ENCODE data around the gene KRTAP10-11.
A peak's percentile ranks its signal among the peaks of the same experiment; 100 is the strongest.
"Not testable (repeated sequence)": the region's sequence is repeated elsewhere in the genome, so short reads cannot be mapped to it uniquely, and the experiment has no call there.

The KRTAP10-11 gene

DNA sequence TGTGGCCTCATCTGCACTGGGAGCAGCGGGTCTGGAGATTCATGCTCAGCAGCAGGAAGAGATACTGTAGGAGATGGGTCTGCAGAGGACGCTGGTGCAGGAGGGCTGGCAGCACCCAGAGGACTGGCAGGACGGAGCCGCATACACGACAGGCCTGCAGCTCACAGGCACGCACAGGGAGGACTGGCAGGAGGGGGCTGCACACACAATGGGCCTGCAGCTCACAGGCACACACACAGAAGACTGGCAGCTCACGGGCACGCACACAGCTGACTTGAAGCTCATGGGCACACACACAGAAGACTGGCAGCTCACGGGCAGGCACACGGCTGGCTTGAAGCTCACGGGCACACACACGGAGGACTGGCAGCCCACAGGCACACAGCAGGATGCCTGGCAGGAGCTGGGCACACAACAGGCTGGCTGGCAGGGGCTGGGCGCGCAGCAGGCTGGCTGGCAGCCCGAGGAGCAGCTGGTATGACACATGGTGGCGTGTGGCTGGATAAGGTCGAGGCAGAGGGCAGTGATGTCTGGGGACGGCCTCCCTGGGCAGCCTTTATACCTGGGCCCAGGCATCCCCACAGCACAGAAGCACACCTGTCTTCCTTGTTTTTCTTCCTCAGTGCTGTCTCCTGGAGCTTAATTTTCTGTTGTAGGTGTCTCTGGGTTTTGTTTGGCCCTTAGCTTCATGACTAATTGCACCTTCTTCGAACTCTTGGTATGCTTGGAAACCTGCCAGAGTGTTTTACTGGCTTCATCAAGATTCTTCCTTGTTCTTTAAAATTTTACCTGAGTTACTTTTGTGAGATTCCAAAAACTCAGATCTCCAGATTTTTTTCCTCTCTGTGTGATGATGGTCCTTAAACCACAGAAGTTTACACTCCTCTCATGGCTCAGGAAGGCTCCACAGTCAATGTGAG, 20.4 kb downstream of the KRTAP10-11 start, which contains the start of gene KRTAP12-2:
TSS of gene KRTAP12-2 (minus strand) at position 527 of the 920 bp plus-strand sequence. CDS start at position 486, 41 bp downstream.
- DNase-seq (ENCODE audit: low spot score) = no peak

DNA sequence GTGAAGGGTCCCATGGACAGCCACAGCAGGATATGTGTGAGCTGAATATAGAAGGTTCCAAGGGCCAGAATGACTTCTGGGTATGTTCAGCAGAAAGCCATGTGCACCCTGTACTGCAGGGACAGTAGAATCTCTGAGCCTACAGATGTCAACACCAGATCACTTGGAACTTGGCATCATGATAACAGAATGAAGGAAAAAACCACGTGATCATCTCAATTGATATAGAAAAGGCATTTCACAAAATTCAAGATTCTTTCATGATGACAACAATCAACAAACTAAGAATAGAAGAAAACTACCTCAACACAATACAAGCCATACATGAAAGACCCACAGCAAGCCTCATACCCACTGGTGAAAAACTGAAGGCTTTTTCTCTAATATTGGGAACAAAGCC, 21.4 kb downstream of the KRTAP10-11 start:
- DNase-seq (ENCODE audit: low spot score) = no peak

DNA sequence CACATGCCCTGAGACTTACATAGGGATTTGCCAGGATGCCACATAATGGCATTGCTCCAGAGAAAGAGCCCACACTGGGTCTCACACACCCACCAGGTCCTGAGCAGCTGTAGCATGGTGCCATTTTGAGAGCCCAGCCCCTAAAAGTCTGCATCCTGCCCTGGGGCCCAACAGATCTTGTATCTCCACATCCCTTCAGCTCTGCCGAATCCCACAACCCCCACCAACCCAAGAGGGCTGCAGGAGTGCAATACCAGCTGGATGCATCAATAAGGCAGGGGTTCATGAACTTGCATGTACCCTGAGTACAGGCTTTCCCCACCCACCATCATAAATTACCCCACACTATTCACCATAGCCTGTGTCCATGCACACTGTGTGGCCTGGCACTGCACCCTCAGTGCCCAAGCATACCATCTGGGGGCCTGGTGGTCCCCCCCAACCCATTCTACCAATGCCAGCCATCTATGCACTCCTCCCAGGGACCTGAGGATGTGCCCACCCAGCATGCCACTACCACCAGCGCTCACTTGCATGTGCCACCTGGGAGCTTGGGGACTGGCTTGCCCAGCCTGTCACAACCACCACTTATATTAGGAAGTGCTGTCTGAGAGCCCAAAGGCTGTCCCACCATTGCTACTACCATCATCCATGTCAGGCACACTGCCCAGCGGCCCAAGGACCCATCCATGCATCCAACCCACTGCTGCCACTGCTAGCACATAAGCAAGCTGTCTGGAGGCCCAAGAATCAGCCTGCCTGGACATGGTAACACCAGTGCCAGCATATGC, 24.6 kb downstream of the KRTAP10-11 start:
- no peak for DNase-seq (ENCODE audit: low spot score)

DNA sequence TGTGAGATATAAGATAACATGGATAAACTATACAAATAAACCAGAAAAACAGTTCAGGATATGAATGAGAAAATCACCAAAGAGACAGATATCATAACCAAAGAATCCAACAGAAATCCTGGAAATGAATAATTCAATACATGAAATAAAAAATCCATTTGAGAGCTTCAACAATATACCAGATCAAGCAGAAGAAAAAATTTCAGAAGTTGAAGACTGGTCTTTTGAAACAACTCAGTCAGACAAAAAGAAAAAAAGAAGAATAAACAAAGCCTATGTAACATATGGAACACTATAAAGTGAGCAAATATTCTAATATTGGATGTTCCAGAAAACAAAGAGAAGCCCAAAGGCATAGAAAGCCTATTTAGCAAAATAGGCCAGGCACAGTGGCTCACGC, 25.7 kb downstream of the KRTAP10-11 start:
- DNase-seq (ENCODE audit: low spot score) = no peak

DNA sequence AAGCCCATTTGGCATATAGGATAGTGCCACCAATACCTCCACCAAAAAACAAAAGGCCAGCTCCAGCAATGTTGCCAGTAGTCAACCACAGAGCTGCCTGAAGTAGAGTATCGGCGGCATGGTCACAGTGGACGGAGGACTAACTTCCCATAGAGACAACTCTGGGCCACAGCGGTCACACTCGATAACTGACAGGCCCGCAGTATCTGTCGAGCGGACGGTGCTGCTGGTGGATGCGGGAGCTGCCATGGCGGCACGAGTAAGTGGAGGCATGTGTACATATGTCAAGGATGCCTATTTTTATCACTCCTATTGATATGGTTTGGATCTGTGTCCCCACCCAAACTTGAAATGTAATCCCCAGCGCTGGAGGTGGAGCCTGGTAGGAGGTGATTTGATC, 31.7 kb downstream of the KRTAP10-11 start:
- no peak for DNase-seq (ENCODE audit: low spot score)

DNA sequence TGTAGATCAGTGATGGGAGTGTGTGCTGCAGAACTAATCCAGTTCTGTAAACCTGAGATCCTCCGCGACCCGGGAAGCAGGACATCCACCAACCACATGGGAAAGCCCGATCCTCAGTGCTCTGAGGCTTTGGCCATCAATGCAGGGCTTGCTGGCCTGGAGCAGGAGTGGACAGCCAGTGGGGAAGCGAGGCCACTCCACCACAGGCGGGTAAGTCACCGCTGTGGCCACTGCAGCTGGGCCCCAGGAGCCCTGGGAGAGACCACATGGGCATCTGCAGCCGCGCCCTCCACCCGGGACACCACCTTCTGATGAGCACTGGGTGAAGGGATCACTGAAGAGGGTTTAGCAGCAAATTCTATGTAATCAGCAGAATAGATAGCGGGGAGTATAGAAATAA, 34.9 kb downstream of the KRTAP10-11 start:
- DNase-seq (ENCODE audit: low spot score) = no peak

DNA sequence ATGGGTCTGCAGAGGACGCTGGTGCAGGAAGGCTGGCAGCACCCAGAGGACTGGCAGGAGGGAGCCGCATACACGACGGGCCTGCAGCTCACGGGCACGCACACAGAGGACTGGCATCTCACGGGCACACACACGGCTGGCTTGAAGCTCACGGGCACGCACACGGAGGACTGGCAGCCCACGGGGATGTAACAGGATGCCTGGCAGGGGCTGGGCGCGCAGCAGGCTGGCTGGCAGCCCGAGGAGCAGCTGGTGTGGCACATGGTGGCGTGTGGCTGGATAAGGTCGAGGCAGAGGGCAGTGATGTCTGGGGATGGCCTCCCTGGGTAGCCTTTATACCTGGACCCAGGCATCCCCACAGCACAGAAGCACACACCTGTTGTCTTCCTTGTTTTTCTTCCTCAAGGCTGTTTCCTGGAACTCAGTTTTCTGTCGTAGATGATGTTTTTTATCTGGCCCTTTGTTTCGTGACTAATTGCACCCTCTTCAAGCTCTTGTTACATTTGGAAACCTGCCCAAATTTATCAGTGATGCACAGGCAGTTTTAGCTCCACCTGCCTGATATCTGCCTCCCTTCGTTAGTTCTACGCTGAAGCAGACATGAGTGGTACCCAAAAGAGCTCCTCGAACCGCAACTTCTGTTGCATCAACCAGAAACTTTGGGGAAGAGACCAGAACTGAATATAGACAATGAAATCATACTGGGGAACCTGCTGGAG, 35.8 kb downstream of the KRTAP10-11 start, which contains the start of gene KRTAP12-1:
TSS of gene KRTAP12-1 (minus strand) at position 303 of the 719 bp plus-strand sequence. CDS start at position 263, 40 bp downstream.
- DNase-seq (ENCODE audit: low spot score) = no peak

DNA sequence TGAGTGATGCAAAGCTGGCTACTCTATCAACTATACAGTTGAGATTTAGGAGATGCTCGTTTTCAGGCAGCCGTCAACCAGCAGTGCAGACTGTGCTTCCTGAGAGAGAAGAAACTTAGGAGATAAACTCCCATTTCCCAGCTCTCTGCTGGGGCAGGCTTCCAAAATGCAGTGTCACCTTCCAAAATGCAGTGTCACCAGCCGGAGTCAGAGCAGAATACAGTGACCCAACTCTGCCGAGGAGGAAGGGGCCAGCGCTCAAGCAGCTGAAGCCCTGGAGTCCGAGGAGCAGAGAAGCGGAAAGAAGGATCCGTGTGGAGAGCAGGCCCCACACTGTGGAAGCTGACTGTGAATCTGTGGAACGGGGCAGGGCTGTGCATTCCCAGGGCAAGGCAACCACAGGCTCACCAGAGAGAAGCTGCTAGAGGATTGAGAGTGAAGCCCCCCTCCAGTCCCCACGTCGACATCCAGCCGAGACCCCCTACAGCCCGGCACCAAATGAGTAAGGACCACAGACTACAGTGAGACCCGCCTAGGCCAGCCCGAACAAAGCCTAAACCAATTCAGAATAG, 36.5 kb downstream of the KRTAP10-11 start:
- DNase-seq (ENCODE audit: low spot score) = no peak

DNA sequence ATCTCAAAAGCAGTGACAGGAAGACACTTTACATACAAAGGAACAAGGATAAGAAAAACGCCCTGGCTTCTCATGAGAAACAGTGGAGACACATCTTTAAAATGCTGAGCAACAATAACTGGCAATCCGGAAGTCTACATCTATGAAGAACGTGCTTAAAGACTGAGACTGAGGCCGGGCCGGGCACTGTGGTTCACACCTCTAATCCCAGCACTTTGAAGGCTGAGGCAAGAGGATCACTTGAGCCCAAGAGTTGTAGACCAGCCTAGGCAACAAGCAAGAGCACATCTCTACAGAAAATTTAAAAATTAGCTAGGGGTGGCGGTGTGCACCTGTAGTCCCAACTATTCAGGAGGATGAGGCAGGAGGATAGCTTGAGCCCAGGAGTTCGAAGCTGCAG, 37.9 kb downstream of the KRTAP10-11 start:
- DNase-seq (ENCODE audit: low spot score) = no peak

DNA sequence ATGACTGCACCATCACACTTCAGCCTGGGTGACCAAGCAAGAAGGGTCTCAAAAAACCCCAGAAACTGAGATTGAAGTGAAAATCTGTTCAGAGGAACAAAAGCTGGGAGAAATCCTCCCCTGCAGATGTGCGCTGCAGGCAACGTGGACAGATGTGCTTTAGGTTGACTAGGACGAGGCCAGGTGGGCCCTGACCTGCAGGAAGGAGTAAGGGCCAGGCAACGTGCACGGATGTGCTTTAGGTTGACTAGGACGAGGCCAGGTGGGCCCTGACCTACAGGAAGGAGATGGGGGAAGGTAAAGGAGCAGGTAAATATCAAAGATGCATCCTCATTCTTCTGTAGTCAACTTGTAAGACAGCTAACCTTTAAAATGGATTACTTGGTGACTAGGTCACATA, 38.3 kb downstream of the KRTAP10-11 start:
- DNase-seq (ENCODE audit: low spot score) = no peak

DNA sequence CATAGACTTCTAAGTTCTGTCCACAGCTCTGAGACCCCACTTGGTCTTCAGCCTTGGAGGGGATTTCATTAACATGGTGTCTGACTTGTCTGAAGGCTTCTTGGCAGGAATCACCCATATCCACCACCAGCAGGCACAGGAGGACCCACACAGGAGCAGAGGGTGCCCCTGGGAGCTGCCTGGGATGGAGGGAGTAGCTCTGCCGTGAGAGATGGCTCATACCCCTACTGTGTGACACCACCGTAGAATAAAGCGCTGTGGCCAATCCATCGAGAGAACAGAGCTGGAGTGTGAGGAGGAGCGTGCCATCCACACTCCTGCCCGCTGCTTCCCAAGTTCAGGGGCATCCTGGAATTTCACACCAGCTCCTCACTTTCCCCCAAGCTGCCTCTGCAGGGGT, 38.8 kb downstream of the KRTAP10-11 start:
- not testable (repeated sequence) for DNase-seq (ENCODE audit: low spot score)

DNA sequence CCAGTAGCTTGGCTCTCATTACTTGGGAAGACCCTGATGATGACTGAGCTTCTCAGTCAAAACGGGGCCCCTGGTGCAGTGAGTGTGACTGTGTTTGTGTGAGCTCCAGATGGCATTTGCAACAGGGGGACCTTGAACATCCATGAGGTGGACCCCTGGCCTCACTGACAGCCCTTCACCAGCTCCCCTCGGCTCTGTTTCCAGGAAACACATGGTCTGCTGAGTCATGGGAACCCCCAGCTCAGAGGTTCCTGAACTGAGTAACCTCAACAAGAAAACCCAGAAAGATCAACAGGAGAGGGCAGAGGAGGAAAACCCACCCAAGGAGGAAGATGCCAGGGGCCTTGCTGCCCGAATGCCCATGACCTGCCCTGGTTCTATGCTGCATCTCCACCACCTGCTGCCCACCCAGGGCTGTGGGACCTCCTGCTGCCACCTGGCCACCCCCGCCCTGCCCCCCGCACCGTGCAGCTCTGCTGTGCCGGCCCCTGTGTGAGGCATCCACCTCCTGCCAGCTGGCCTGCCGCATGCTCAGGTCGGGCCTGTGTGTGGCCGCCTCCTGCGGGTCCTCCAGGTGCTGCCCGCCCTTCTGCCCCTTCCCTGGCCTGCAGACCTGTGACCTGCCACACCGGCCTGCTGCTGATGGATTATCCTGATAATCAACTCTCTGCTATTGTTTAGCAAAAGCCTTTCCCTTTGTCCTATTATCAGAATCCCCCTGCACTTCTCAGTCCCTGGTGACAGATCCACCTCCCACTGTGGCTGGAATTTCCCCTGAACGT, 40.0 kb downstream of the KRTAP10-11 start:
- peak; percentile 19 for DNase-seq (ENCODE audit: low spot score)

DNA sequence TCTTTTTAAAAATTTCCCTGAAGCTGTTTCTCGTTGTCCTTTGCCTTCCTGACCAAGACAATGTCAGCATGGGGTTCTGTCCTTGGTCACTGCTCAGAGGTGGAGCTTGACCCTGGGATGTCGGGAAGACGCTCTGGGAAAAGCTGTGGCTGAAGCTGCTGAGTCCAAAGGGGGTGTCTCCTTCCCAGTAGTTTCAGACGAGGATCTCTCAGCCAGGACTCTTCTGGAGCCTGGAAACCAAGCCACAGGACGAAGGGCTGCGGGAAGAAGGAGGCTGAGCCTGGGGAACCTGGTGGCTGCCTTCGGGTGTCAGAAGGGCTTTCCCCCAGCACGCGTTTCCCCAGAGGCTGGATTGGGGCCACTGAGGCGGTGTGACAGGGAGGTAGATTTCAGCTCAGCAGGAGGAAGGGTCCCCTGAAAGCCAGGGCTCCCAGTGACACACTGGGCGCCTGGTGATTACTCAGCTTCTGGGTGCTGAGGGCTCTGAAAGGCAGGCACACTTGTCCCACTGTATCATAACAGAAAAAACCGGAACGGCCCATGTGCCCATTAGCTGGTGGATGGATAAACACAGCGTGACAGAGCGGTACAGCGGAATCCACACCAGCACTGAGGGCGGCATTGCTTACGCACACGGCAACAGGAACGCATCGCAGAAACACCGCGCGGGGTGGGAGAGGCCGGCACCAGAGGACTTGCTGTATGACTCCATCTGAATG, 40.8 kb downstream of the KRTAP10-11 start:
- DNase-seq (ENCODE audit: low spot score) = no peak

DNA sequence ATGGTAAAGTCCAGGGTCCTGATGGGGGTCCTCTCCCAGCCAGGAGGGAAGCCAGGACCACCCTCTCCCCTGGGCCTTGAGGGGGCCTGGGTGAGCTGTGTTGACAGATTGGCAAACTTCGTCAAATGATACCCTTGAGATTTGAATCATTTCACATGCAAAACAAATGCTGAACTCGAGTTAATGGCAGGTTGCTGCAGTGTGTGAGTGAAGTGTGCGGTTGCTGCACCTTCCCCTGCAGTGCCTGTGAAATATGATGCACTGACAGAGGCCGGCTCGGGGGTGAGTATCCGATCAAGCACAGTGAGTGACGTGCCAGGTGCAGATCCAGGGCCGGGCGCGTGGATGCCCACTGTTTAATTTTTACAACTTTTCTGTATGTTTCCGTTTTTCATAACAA, 41.5 kb downstream of the KRTAP10-11 start:
- no peak for DNase-seq (ENCODE audit: low spot score)

DNA sequence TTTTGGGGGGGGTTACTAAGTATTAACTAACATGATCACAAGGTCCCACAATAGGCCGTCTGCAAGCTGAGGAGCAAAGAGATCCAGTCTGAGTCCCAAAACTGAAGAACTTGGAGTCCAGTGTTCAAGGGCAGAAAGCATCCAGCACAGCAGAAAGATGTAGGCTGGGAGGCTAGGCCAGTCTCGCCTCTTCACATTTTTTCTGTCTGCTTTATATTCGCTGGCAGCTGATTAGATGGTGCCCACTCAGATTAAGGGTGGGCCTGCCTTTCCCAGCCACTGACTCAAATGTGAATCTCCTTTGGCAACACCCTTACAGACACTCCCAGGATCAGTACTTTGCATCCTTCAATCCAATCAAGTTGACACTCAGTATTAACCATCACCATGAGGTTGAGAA, 43.5 kb downstream of the KRTAP10-11 start:
- DNase-seq (ENCODE audit: low spot score) = not testable (repeated sequence)

DNA sequence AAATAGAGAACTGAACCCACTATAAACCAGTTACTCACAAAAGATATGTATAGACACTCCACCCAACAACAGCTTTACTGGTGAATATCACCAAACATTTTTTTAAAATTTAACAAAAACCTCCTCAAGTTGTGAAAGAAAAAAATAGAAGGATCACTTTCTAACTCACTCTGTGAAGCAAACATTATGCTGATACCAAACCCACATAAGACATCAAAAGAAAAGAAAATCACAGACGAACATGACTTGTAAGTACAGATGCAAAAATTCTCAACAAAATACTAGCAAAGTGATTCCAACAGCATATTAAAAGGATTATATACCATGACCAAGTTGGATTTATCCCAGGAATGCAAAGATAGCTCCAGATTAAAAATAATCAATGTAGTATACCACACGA, 45.5 kb downstream of the KRTAP10-11 start:
- no peak for DNase-seq (ENCODE audit: low spot score)

DNA sequence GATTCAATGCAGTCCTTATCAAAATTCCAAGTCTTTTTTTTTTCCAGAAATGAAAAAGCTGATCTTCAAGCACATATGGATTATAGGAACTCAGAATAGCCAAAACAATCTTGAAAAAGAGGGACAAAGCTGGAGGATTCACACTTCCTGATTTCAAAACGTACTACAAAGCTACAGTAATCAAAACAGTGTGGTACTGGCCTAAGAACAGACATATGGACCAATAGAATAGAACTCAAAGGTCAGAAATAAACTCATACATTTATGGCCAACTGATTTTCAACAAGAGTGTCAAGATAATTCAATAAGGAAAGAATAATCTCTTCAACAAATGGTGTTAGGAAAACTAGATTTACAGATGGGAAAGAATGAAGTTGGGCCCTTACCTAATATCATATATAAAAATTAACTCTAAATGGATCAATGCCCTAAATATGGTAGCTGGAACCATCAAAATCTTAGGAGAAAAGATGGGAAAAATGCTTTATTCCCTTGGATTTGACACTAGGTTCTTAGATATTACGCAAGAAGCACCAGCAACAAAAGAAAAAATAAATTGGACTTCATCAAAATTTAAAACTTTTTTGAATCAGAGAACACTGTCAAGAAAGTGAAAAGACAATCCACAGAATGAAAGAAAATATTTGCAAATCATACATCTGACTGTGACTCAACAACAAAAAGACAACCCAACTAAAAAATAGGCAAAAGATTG, 46.7 kb downstream of the KRTAP10-11 start:
- no peak for DNase-seq (ENCODE audit: low spot score)

DNA sequence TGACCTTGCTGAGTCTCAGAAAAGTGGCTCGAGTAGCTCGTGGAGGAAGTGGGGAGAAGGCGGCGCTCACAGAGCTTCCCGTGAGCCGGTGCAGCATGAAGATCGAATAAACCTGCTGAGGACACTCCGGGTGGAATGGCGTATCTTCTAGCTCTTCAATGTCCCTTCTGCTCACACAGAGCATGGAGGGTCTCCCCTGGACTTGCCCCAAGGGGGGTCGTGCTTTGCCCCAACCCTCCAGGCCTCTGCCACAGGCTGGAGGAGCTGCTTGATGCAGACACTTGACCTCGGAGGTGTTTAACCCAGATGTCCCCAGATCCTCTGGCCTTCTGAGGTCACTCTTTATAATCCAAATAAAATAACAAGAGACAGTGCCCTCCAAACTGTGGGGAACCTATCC, 48.6 kb downstream of the KRTAP10-11 start:
- DNase-seq (ENCODE audit: low spot score) = no peak

DNA sequence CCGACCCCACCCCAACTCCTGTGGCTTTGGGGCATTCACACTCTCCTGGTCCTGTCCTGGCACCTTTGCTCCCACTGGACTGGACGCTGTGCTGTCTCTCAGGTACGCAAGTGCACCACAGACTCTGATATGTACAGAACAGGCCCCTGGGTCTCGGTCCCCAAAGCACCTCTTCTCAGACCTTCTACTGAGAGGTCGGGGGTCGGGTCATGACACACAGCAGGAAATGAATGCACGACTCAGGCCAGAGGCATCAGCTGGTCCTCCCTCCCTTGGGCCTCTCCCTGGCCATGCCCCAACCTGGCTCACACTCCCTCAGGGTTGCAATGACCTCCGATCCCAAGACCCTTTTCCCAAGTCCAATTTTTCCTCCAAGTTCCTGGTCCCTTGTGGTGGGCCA, 49.0 kb downstream of the KRTAP10-11 start:
- no peak for DNase-seq (ENCODE audit: low spot score)

DNA sequence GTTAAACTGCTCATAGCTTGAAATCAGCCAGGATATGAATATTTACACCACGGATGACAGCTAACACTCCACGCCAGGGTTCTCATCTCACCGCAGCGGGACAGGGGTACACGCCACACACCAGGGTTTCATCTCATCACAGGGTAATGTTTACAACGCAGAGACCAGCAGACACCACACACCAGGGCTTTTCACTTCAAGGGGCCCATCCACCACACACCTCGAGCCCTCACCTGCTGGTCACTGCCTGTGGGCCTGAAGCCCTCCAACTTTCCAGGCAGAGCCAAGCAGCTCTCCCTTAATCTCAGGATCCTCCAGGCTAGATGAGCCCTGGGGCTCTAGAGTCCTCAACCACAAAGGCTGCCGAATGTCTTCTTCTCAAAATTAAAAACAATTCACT, 49.4 kb downstream of the KRTAP10-11 start:
- DNase-seq (ENCODE audit: low spot score) = no peak

Data from activated CD4-positive, alpha-beta T cell treated with anti-CD3 and anti-CD28 coated beads, Interleukin-2, Interleukin-4, amounts not matched to agents 100 ng/mL and 50 ng/mL, durations not matched to agents 16 hours and 8 hours (primary cell).